Measurements from ENCODE around the gene TEAD3.

- TF ChIP-seq CEBPB (IDR thresholded peaks at IDR 0.05; ENCODE audit: low read depth, low read length) (no peak), CTCF (conservative IDR thresholded peaks at IDR 0.05; ENCODE audit: low read depth, low read length) (no peak), BHLHE40 (IDR thresholded peaks at IDR 0.05; ENCODE audit: low read depth, low read length) (no peak), POLR2A (IDR thresholded peaks at IDR 0.05; ENCODE audit: low read depth, low read length) (no peak), MAZ (IDR thresholded peaks at IDR 0.05; ENCODE audit: borderline replicate concordance, low read depth, low read length) (no peak), ELK1 (IDR thresholded peaks at IDR 0.05; ENCODE audit: borderline replicate concordance, low read depth, low read length) (no peak), RAD21 (IDR thresholded peaks at IDR 0.05; ENCODE audit: low read length) (no peak), MXI1 (IDR thresholded peaks at IDR 0.05; ENCODE audit: borderline replicate concordance, low read depth, low read length) (no peak), CHD1 (IDR thresholded peaks at IDR 0.05; ENCODE audit: low read depth, low read length) (no peak), MAFK (IDR thresholded peaks at IDR 0.05; ENCODE audit: low read depth, low read length) (no peak), RFX5 (IDR thresholded peaks at IDR 0.05; ENCODE audit: low read depth, low read length) (no peak), RCOR1 (IDR thresholded peaks at IDR 0.05; ENCODE audit: insufficient replicate concordance, low read length) (no peak), NFE2L2 (IDR thresholded peaks at IDR 0.05; ENCODE audit: low read depth, low read length) (no peak), USF2 (IDR thresholded peaks at IDR 0.05; ENCODE audit: low read depth, low read length) (no peak)
Observed at GRCh38 chr6:35544769-35545361, 48.0 kb upstream of the TEAD3 start.
